HL-60 (cell line): ENCODE results near the gene SYT7.

ENCODE experiments used
- GABPA ChIP-seq: IDR thresholded peaks from 2 replicates; pipeline ENCODE4 v1.6.1; 2012; ENCODE audit warnings: low read depth
- TF ChIP-seq, protein P1 (sequence below): IDR thresholded peaks from one replicate; pipeline ENCODE4 v1.5.1; 2011; ENCODE audit warnings: low read length, control low read depth, inconsistent platforms; ENCODE audit not compliant: insufficient read depth

DNA sequence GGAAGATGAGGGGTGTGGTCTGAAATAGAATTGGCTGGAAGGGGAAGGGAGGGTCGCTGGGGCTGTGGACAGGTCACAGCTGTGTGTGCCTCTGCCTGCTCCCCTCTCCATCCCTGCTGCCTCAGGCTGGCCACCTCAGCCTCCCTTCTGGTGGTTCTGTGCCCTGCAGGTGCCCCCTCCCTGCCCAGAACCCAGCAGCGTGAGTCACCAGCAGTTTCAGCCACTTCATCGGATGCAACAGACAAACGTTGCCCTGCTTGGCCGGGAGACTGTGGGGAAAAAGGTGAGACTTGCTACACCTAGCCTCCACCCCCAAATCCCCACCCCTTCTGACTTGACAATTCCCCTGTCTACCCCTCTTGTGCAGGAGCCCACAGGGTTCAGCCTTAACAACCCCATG is 94.1 kb downstream of the SYT7 start:
- TF ChIP-seq, protein P1, sequence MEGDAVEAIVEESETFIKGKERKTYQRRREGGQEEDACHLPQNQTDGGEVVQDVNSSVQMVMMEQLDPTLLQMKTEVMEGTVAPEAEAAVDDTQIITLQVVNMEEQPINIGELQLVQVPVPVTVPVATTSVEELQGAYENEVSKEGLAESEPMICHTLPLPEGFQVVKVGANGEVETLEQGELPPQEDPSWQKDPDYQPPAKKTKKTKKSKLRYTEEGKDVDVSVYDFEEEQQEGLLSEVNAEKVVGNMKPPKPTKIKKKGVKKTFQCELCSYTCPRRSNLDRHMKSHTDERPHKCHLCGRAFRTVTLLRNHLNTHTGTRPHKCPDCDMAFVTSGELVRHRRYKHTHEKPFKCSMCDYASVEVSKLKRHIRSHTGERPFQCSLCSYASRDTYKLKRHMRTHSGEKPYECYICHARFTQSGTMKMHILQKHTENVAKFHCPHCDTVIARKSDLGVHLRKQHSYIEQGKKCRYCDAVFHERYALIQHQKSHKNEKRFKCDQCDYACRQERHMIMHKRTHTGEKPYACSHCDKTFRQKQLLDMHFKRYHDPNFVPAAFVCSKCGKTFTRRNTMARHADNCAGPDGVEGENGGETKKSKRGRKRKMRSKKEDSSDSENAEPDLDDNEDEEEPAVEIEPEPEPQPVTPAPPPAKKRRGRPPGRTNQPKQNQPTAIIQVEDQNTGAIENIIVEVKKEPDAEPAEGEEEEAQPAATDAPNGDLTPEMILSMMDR, result no peak
- no peak for TF ChIP-seq GABPA
